ENCODE data around the gene ARRB1.
A peak's percentile ranks its signal among the peaks of the same experiment; 100 is the strongest.
"Not testable (repeated sequence)": the region's sequence is repeated elsewhere in the genome, so short reads cannot be mapped to it uniquely, and the experiment has no call there.

The ARRB1 gene

GRCh38 chr11:75292943-75293342, 58.5 kb downstream of the ARRB1 start:
- no peak for DNase-seq

GRCh38 chr11:75291741-75292140, 59.7 kb downstream of the ARRB1 start:
- no peak for DNase-seq

GRCh38 chr11:75289919-75290318, 61.5 kb downstream of the ARRB1 start:
- no peak for DNase-seq

DNA sequence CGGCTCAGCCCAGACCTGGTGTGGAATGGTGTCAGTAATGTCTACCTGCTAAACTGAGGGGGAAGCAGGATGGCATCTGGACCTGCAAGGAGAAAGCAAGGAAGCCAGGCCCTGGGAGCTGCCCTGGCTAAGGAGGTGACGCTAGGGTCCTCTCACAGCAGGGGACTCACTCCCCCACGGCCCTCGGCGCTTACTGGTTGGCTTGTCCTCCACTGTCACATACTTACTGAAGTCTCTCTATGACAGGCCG, 62.0 kb downstream of the ARRB1 start:
- no peak for DNase-seq

- no peak for DNase-seq
Observed at GRCh38 chr11:75287579-75287978, 63.9 kb downstream of the ARRB1 start.

GRCh38 chr11:75286826-75287465, 64.5 kb downstream of the ARRB1 start:
- no peak for DNase-seq

GRCh38 chr11:75285776-75286360, 65.6 kb downstream of the ARRB1 start:
- DNase-seq: no peak

DNA sequence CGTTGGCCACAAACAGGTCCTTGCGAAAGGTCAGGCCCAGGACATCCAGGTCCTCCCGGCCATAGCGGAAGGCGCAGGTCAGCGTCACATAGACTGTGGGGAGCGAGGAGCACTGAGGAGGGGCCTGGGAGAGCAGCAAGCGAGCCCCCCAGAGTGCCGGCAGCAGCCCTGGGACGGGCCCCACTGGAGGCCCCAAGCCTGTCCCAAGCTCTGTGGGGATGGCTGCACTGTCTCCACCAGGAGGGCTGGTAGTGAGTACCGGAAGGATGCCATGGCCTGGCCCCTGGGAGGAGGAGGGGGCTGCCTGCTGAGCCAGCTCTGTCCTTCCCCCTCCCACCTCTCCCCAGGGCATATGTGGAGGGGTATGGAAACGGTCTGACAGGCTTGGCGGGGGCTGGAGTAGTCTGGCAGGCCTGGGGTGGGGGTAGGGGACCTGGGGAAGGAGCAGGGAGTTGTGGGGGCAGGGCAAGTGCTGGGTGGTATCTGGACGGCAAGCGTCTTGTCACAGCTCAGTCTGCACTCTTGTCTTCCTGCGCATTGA, 68.0 kb downstream of the ARRB1 start:
- no peak for DNase-seq

- no peak for DNase-seq
Observed at GRCh38 chr11:75281469-75282095, 69.9 kb downstream of the ARRB1 start.

GRCh38 chr11:75280770-75281468, 70.5 kb downstream of the ARRB1 start:
- DNase-seq: no peak

DNA sequence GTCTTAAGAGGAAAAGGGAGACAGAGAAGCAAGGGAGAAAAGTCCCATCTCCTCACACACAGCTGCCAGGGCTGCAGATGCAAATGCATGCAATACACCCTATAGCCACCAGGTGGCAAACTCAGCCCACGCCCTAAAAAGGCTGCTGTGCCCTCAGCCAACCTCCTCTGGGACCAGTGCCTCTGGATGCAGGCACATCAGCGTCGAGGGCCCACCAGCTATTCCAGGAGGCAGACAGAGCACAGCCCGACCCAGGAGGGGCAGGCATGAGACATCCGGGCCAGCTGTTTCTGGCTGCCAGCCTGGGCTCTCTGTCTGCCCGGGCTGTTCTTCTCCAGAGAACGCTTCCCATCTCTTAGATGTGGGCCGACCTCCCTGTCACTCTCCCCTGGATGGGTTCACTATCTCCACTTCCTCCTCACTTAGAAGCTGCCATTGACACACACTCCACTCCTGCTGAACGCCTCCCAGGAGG, 71.2 kb downstream of the ARRB1 start:
- DNase-seq: peak; percentile 81

DNA sequence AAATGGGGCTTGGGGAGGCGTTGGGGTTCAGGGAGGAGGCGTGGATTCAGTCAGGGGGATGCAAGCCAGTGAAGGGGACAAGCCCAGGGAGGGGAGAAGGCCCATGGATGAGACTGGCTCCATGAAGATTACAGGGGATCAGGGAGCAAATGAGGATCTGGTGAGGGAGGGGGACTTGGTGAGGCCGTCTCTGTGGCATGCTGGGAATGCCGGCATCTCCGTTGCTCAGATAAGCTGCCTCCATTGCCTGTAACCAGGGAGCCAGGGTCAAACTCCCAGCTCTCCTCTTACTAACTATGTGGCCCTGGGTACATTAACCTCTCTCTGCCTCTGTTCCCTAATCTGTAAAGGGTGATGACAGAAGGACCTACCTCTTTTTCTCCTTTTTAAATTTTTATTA, 72.2 kb downstream of the ARRB1 start:
- no peak for DNase-seq

- DNase-seq: no peak
Observed at GRCh38 chr11:75277991-75278790, 73.3 kb downstream of the ARRB1 start.

GRCh38 chr11:75277211-75277805, 74.2 kb downstream of the ARRB1 start:
- no peak for DNase-seq

GRCh38 chr11:75276686-75277085, 74.8 kb downstream of the ARRB1 start:
- no peak for DNase-seq

DNA sequence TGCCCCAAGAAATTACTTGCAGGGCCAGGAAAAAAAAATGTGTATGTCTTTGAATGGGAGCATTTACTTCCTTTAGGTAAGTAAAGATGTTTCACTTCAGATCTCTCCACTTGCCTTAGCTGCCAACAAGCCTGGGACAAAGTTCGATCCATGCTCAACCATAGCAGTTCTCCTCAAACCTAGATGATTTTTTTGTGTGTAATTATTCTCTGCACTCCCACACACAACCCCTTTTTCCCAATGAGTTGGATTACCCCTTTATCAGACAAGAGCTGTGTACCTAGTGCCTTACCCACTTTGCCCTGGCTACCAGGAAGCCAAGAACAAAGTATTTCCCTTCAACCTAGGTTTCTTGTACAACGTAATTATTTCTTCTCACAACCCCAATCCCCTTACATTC, 75.3 kb downstream of the ARRB1 start:
- DNase-seq: no peak

GRCh38 chr11:75275581-75275980, 75.9 kb downstream of the ARRB1 start:
- DNase-seq: peak; percentile 67

DNA sequence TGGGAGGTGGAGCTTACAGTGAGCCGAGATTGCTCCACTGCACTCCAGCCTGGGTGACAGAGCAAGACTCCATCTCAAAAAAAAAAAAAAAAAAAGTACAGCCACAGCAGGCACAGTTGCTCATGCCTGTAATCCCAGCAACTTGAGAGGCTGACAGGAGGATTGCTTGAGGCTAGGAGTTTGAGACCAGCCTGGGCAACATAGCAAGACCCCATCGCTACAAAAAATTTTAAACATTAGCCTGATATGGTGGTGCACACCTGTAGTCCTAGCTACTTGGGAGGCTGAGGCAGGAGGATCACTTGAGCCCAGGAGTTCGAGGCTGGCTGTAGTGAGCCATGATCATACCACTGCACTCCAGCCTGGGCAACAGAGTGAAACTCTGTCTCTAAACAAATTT, 76.7 kb downstream of the ARRB1 start:
- DNase-seq: not testable (repeated sequence)

GRCh38 chr11:75273411-75274391, 77.8 kb downstream of the ARRB1 start:
- DNase-seq: no peak

- DNase-seq: no peak
Observed at GRCh38 chr11:75272821-75273301, 78.6 kb downstream of the ARRB1 start.

DNA sequence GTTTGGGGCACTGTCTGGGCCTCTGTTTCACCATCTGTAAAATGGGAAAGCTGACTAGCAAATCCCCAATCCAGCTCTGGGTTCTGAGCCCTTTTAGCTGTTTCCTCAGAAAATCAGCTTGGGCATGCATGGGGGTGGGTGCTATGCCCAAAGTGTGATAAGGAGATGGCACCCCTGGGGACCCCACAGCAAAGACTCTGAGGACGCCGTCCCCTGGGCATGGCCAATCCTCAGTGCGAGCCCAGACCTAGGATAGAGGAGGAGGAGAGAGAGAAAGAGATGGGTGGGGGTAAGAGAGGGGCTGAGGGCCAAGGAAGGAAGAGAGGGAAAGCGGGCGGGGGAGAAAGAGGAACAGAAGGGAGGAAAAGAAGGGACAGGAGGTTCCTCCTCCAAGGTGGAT, 79.1 kb downstream of the ARRB1 start:
- no peak for DNase-seq

Data from RPMI8226 (cell line).